Thyroid gland (tissue), 4 donors: ENCODE data around the gene PGF. TPM values are rescaled to one million over a fixed set of nuclear protein-coding genes. Genes with fewer than 3 reads are reported as not detected.

ENCODE experiments used
- DNase-seq, 2 donors: peaks; one replicate each; pipeline ENCODE4 v3.0.0-alpha.2; 2019
- H3K27ac ChIP-seq, 3 donors: fragments of 200-600 bp; sonication (generic); 1 replicate in 2 of 3; 2 replicates in 1 of 3; pipeline ENCODE4 v1.5.1; 2016 to 2019; ENCODE audit warnings: mild to moderate bottlenecking in 1 of 3, moderate library complexity in 1 of 3
- H3K27me3 ChIP-seq: fragments of 200-600 bp; sonication (generic); one replicate; pipeline ENCODE4 v1.5.1; 2019
- H3K36me3 ChIP-seq, 2 donors: fragments of 200-600 bp; sonication (generic); one replicate each; pipeline ENCODE4 v1.5.1; 2016 to 2019
- H3K4me1 ChIP-seq, 2 donors: fragments of 200-600 bp; sonication (generic); one replicate each; pipeline ENCODE4 v1.5.1; 2017 to 2019
- H3K4me3 ChIP-seq, 3 donors: fragments of 200-600 bp; sonication (generic); replicated peaks in 1 of 3; 1 replicate in 2 of 3; 2 replicates in 1 of 3; pipeline ENCODE4 v1.5.1; 2016; ENCODE audit warnings: mild to moderate bottlenecking in 1 of 3
- H3K9me3 ChIP-seq: fragments of 200-600 bp; sonication (generic); one replicate; pipeline ENCODE4 v1.5.1; 2017
- CTCF ChIP-seq, 6 experiments: fragments of 200-600 bp in 3 of 6; fragments of 450-650 bp in 3 of 6; sonication (generic) in 3 of 6; IDR thresholded peaks; one replicate each; pipeline ENCODE4 v1.5.1; 2016 to 2019; ENCODE audit warnings: antibody characterized with exemption in 6 of 6, mild to moderate bottlenecking in 2 of 6, inconsistent platforms in 1 of 6, moderate library complexity in 1 of 6
- POLR2A ChIP-seq, 2 donors: fragments of 450-650 bp; IDR thresholded peaks; one replicate each; pipeline ENCODE4 v1.6.1; 2017; ENCODE audit warnings: antibody characterized with exemption in 2 of 2, mild to moderate bottlenecking in 2 of 2, moderate library complexity in 1 of 2
- WGBS, 2 donors: methylation state at CpG; one replicate each; pipeline ENCODE4 v1.1.5; 2017; 5-methylcytosine and 5-hydroxymethylcytosine counted together
- intact Hi-C: fragments of 100-400 bp; cut with DNase I; formaldehyde crosslinking; loops from one replicate; pipeline ENCODE4 v1.15.1; 2023
- total RNA-seq, 4 donors: library from RNA; depleted of rRNA; stranded (reverse); fragments of >200 nt; gene quantifications; one replicate each; pipeline ENCODE4 v1.2.3, GENCODE V29; 2016

PGF gene
- total RNA-seq, 4 donors from 2014 or later: 34.4 to 68.8 (median 61.0) TPM

- 93 to 95% methylated on average over 4 of the region's 4 CpGs for WGBS, 2 donors
- H3K4me1 ChIP-seq: peaks cover 17 to 35% of the 10 kb centered on the region in 2 donors
- H3K27ac ChIP-seq: no peak overlapping the region
- no peaks in the 10 kb centered on the region for H3K27me3 ChIP-seq
- no peaks in the 10 kb centered on the region for H3K36me3 ChIP-seq
- H3K4me3 ChIP-seq: no peak overlapping the region
- no peaks in the 10 kb centered on the region for H3K9me3 ChIP-seq
- no peak for DNase-seq
- intact Hi-C loops: no loop called here
- TF ChIP-seq CTCF (IDR thresholded peaks at IDR 0.05) (no peak), POLR2A (IDR thresholded peaks at IDR 0.05) (no peak)
Measured at GRCh38 chr14:74920281-74920680, 35.1 kb downstream of the PGF start.

GRCh38 chr14:74919421-74920165 is 35.8 kb downstream of the PGF start:
- Histone ChIP-seq H3K36me3 (no peaks in the 10 kb centered on the region), H3K27ac (no peak overlapping the region), H3K4me1 (peaks cover 17 to 35% of the 10 kb centered on the region in 2 donors), H3K9me3 (no peaks in the 10 kb centered on the region), H3K4me3 (no peak overlapping the region), H3K27me3 (no peaks in the 10 kb centered on the region)
- TF ChIP-seq CTCF (IDR thresholded peaks at IDR 0.05): no peak
- TF ChIP-seq POLR2A (IDR thresholded peaks at IDR 0.05): no peak
- 90 to 92% methylated on average over 16 to 20 of the region's 22 CpGs for WGBS, 2 donors
- DNase-seq: no peak
- intact Hi-C loops: loop anchor here (10.0 kb wide), 1 partner anchor 165 kb away; no protein-coding TSS in a partner anchor

- WGBS, 2 donors: 93 to 96% methylated on average over 9 of the region's 9 CpGs
- Histone ChIP-seq H3K4me1 (peaks cover 17 to 38% of the 10 kb centered on the region in 2 donors), H3K27ac (peak overlapping the region in 2 of 3 donors; percentile 74 to 75), H3K4me3 (no peak overlapping the region), H3K27me3 (no peaks in the 10 kb centered on the region), H3K36me3 (no peaks in the 10 kb centered on the region), H3K9me3 (no peaks in the 10 kb centered on the region)
- DNase-seq: no peak
- intact Hi-C loops: loop anchor here (10.0 kb wide), 1 partner anchor 166 kb away; no protein-coding TSS in a partner anchor
- TF ChIP-seq CTCF (IDR thresholded peaks at IDR 0.05): no peak
Measured at GRCh38 chr14:74918380-74918779, 37.0 kb downstream of the PGF start.

GRCh38 chr14:74917646-74918081 is 37.7 kb downstream of the PGF start:
- Histone ChIP-seq H3K36me3 (no peaks in the 10 kb centered on the region), H3K27ac (peak overlapping the region; percentile 69 to 75 (median 74)), H3K4me1 (peaks cover 17 to 31% of the 10 kb centered on the region in 2 donors), H3K9me3 (no peaks in the 10 kb centered on the region), H3K4me3 (no peak overlapping the region), H3K27me3 (no peaks in the 10 kb centered on the region)
- peak; percentile 90 for DNase-seq
- TF ChIP-seq CTCF (IDR thresholded peaks at IDR 0.05) (no peak), POLR2A (IDR thresholded peaks at IDR 0.05) (no peak)
- intact Hi-C loops: loop anchor here (10.0 kb wide), 1 partner anchor 167 kb away; no protein-coding TSS in a partner anchor
- WGBS, 2 donors: 24 to 38% methylated on average over 13 of the region's 13 CpGs

- H3K36me3 ChIP-seq: no peaks in the 10 kb centered on the region
- peak overlapping the region; percentile 69 to 75 (median 74) for H3K27ac ChIP-seq
- intact Hi-C loops: loop anchor here (10.0 kb wide), 1 partner anchor 168 kb away; no protein-coding TSS in a partner anchor
- WGBS, 2 donors: 87 to 88% methylated on average over 4 to 5 of the region's 5 CpGs
- no peaks in the 10 kb centered on the region for H3K9me3 ChIP-seq
- no peak overlapping the region for H3K4me3 ChIP-seq
- no peak for DNase-seq
- TF ChIP-seq POLR2A (IDR thresholded peaks at IDR 0.05) (no peak), CTCF (IDR thresholded peaks at IDR 0.05) (no peak)
- no peaks in the 10 kb centered on the region for H3K27me3 ChIP-seq
- peaks cover 17 to 28% of the 10 kb centered on the region in 2 donors for H3K4me1 ChIP-seq
Measured at GRCh38 chr14:74917178-74917543, 38.2 kb downstream of the PGF start.
